ENCODE measurements around the gene C4orf50.

C4orf50 gene

GRCh38 chr4:5988086-5988845 lies 30.0 kb downstream of the C4orf50 start:
- DNase-seq (ENCODE audit: low spot score), result no peak
- TF ChIP-seq CTCF (IDR thresholded peaks at IDR 0.05; ENCODE audit: extremely low read depth, insufficient read depth, missing control alignments), result no peak
- in situ Hi-C loops (cut with MboI; ENCODE audit: low pct_unique_long_range_greater_than_20kb, low sequenced_read_pairs, unreplicated experiment), result no loop called here

- no peak for TF ChIP-seq CTCF (IDR thresholded peaks at IDR 0.05; ENCODE audit: extremely low read depth, insufficient read depth, missing control alignments)
- DNase-seq (ENCODE audit: low spot score), result no peak
- in situ Hi-C loops (cut with MboI; ENCODE audit: low pct_unique_long_range_greater_than_20kb, low sequenced_read_pairs, unreplicated experiment), result no loop called here
Observed at GRCh38 chr4:5984843-5985242, 33.4 kb downstream of the C4orf50 start.

- no peak for TF ChIP-seq CTCF (IDR thresholded peaks at IDR 0.05; ENCODE audit: extremely low read depth, insufficient read depth, missing control alignments)
- in situ Hi-C loops (cut with MboI; ENCODE audit: low pct_unique_long_range_greater_than_20kb, low sequenced_read_pairs, unreplicated experiment), result no loop called here
Observed at GRCh38 chr4:5982156-5982973, 35.9 kb downstream of the C4orf50 start.

GRCh38 chr4:5980436-5981155 lies 37.6 kb downstream of the C4orf50 start:
- DNase-seq (ENCODE audit: low spot score), result no peak
- no peak for TF ChIP-seq CTCF (IDR thresholded peaks at IDR 0.05; ENCODE audit: extremely low read depth, insufficient read depth, missing control alignments)
- in situ Hi-C loops (cut with MboI; ENCODE audit: low pct_unique_long_range_greater_than_20kb, low sequenced_read_pairs, unreplicated experiment), result no loop called here

More at GRCh38 chr4:5982156-5982973, 35.9 kb downstream of the C4orf50 start:
- no peak for DNase-seq (ENCODE audit: low spot score)

GRCh38 chr4:5979981-5980380 lies 38.2 kb downstream of the C4orf50 start:
- peak; percentile 16 for TF ChIP-seq CTCF (IDR thresholded peaks at IDR 0.05; ENCODE audit: extremely low read depth, insufficient read depth, missing control alignments)
- no peak for DNase-seq (ENCODE audit: low spot score)
- in situ Hi-C loops (cut with MboI; ENCODE audit: low pct_unique_long_range_greater_than_20kb, low sequenced_read_pairs, unreplicated experiment), result no loop called here

- in situ Hi-C loops (cut with MboI; ENCODE audit: low pct_unique_long_range_greater_than_20kb, low sequenced_read_pairs, unreplicated experiment), result no loop called here
- no peak for DNase-seq (ENCODE audit: low spot score)
- no peak for TF ChIP-seq CTCF (IDR thresholded peaks at IDR 0.05; ENCODE audit: extremely low read depth, insufficient read depth, missing control alignments)
Observed at GRCh38 chr4:5976921-5977320, 41.3 kb downstream of the C4orf50 start.
